Trophoblast cell (in vitro differentiated cells and primary cell): ENCODE measurements around the gene ABLIM3.

Experiments used
- DNase-seq, 2 donors: peaks; one replicate each; pipeline ENCODE4 v3.0.0-alpha.2; 2016
- H2AFZ ChIP-seq: 2 replicates; pipeline ENCODE4 v1.6.1; 2013; ENCODE audit warnings: low read length, moderate library complexity, mild to moderate bottlenecking; ENCODE audit not compliant: insufficient read depth, poor library complexity
- H2AK5ac ChIP-seq: 2 replicates; pipeline ENCODE4 v1.6.1; 2013; ENCODE audit warnings: mild to moderate bottlenecking, low read length
- H2BK120ac ChIP-seq: 2 replicates; pipeline ENCODE4 v1.6.1; 2013; ENCODE audit warnings: low read length, mild to moderate bottlenecking, moderate library complexity; ENCODE audit not compliant: insufficient read depth, poor library complexity
- H2BK12ac ChIP-seq: 2 replicates; pipeline ENCODE4 v1.6.1; 2013; ENCODE audit warnings: mild to moderate bottlenecking, low read length, moderate library complexity
- H2BK5ac ChIP-seq: 2 replicates; pipeline ENCODE4 v1.6.1; 2013; ENCODE audit warnings: low read length, low read depth, moderate library complexity, mild to moderate bottlenecking; ENCODE audit not compliant: poor library complexity
- H3K14ac ChIP-seq: 2 replicates; pipeline ENCODE4 v1.6.1; 2013; ENCODE audit warnings: mild to moderate bottlenecking, low read length
- H3K18ac ChIP-seq: 2 replicates; pipeline ENCODE4 v1.6.1; 2013; ENCODE audit warnings: mild to moderate bottlenecking, low read length
- H3K23ac ChIP-seq: 2 replicates; pipeline ENCODE4 v1.6.1; 2013; ENCODE audit warnings: low read length
- H3K27ac ChIP-seq: 2 replicates; pipeline ENCODE4 v1.5.1; 2013; ENCODE audit warnings: low read depth, mild to moderate bottlenecking, inconsistent platforms, low read length, moderate library complexity
- H3K27me3 ChIP-seq: 2 replicates; pipeline ENCODE4 v1.6.1; 2013; ENCODE audit warnings: inconsistent platforms, mild to moderate bottlenecking, low read length, moderate library complexity; ENCODE audit not compliant: insufficient read depth
- H3K36me3 ChIP-seq, 2 experiments: 1 replicate in 1 of 2; 2 replicates in 1 of 2; pipeline ENCODE4 v1.6.1; 2013; ENCODE audit warnings: low read length in 2 of 2, mild to moderate bottlenecking in 2 of 2, moderate library complexity in 1 of 2; ENCODE audit not compliant: insufficient read depth in 2 of 2, control insufficient read depth in 1 of 2
- H3K4ac ChIP-seq: 2 replicates; pipeline ENCODE4 v1.6.1; 2013; ENCODE audit warnings: low read depth, mild to moderate bottlenecking, low read length, moderate library complexity
- H3K4me1 ChIP-seq, 2 experiments: 1 replicate in 1 of 2; 2 replicates in 1 of 2; pipeline ENCODE4 v1.6.1; 2013; ENCODE audit warnings: low read length in 2 of 2, mild to moderate bottlenecking in 2 of 2, moderate library complexity in 1 of 2; ENCODE audit not compliant: insufficient read depth in 2 of 2, control insufficient read depth in 1 of 2
- H3K4me2 ChIP-seq: 2 replicates; pipeline ENCODE4 v1.6.1; 2013; ENCODE audit warnings: inconsistent platforms, mild to moderate bottlenecking, low read length, moderate library complexity
- H3K4me3 ChIP-seq: 2 replicates; pipeline ENCODE4 v1.5.1; 2013; ENCODE audit warnings: mild to moderate bottlenecking, low read depth, low read length, inconsistent platforms
- H3K79me1 ChIP-seq: one replicate; pipeline ENCODE4 v1.6.1; 2013; ENCODE audit warnings: low read length
- H3K79me2 ChIP-seq: 2 replicates; pipeline ENCODE4 v1.6.1; 2013; ENCODE audit warnings: low read length, mild to moderate bottlenecking; ENCODE audit not compliant: control insufficient read depth, insufficient read depth, poor library complexity
- H3K9ac ChIP-seq: 2 replicates; pipeline ENCODE4 v1.6.1; 2013; ENCODE audit warnings: mild to moderate bottlenecking, low read length
- H3K9me3 ChIP-seq: 2 replicates; pipeline ENCODE4 v1.6.1; 2013; ENCODE audit warnings: low read depth, mild to moderate bottlenecking, control low read depth, inconsistent platforms, low read length; ENCODE audit not compliant: insufficient read depth
- H4K12ac ChIP-seq: 2 replicates; pipeline ENCODE4 v1.6.1; 2013; ENCODE audit warnings: low read depth, mild to moderate bottlenecking, low read length, moderate library complexity
- H4K8ac ChIP-seq: 2 replicates; pipeline ENCODE4 v1.6.1; 2013; ENCODE audit warnings: low read depth, mild to moderate bottlenecking, low read length, moderate library complexity
- H4K91ac ChIP-seq: one replicate; pipeline ENCODE4 v1.6.1; 2013; ENCODE audit warnings: low read depth, mild to moderate bottlenecking, low read length, moderate library complexity
- WGBS: extraction: QIAGEN DNeasy Blood & Tissue Kit; methylation state at CpG from one replicate; pipeline ENCODE4 v1.1.7; 2013; ENCODE audit warnings: missing lambda C conversion rate; ENCODE audit not compliant: insufficient read length, insufficient coverage; ENCODE audit errors: extremely low coverage; 5-methylcytosine and 5-hydroxymethylcytosine counted together

Gene ABLIM3

GRCh38 chr5:149100331-149100730, 41.0 kb upstream of the ABLIM3 start:
- H2AK5ac ChIP-seq: no peak overlapping the region
- H3K18ac ChIP-seq: no peak overlapping the region
- H3K23ac ChIP-seq: no peak overlapping the region
- peaks cover 2% of the 10 kb centered on the region for H3K79me1 ChIP-seq
- H2BK12ac ChIP-seq: no peak overlapping the region
- no peak overlapping the region for H4K8ac ChIP-seq
- no peaks in the 10 kb centered on the region for H3K27me3 ChIP-seq
- H2BK120ac ChIP-seq: no peak overlapping the region
- H4K12ac ChIP-seq: no peak overlapping the region
- no peak overlapping the region for H2AFZ ChIP-seq
- H3K27ac ChIP-seq: no peak overlapping the region
- H3K14ac ChIP-seq: no peak overlapping the region
- H3K9ac ChIP-seq: no peak overlapping the region
- H3K79me2 ChIP-seq: no peaks in the 10 kb centered on the region
- H3K9me3 ChIP-seq: no peaks in the 10 kb centered on the region
- DNase-seq: peak in 1 of 2 donors; percentile 79
- H3K4me2 ChIP-seq: no peak overlapping the region
- peaks cover 2 to 4% of the 10 kb centered on the region in 2 experiments for H3K4me1 ChIP-seq
- no peaks in the 10 kb centered on the region for H3K36me3 ChIP-seq
- H4K91ac ChIP-seq: no peak overlapping the region
- H3K4me3 ChIP-seq: no peak overlapping the region
- H3K4ac ChIP-seq: no peak overlapping the region
- H2BK5ac ChIP-seq: no peak overlapping the region

- Histone ChIP-seq H3K4me1 (no peaks in the 10 kb centered on the region), H3K27me3 (no peaks in the 10 kb centered on the region), H3K4me3 (no peak overlapping the region), H2BK120ac (no peak overlapping the region), H3K9ac (no peak overlapping the region), H3K4me2 (no peak overlapping the region), H2AK5ac (no peak overlapping the region), H3K14ac (no peak overlapping the region), H3K79me1 (no peaks in the 10 kb centered on the region), H4K12ac (no peak overlapping the region), H2BK12ac (no peak overlapping the region), H3K27ac (no peak overlapping the region), H3K4ac (no peak overlapping the region), H3K79me2 (no peaks in the 10 kb centered on the region), H3K36me3 (no peaks in the 10 kb centered on the region), H2BK5ac (no peak overlapping the region), H4K8ac (no peak overlapping the region), H4K91ac (no peak overlapping the region), H2AFZ (no peak overlapping the region), H3K9me3 (no peaks in the 10 kb centered on the region), H3K23ac (no peak overlapping the region), H3K18ac (no peak overlapping the region)
- DNase-seq: peak; percentile 38 to 78
- no CpG with 5 or more reads among the region's 2 CpGs for WGBS
These were observed 32.5 kb upstream of the ABLIM3 start for GRCh38 chr5:149108651-149109280.

DNA sequence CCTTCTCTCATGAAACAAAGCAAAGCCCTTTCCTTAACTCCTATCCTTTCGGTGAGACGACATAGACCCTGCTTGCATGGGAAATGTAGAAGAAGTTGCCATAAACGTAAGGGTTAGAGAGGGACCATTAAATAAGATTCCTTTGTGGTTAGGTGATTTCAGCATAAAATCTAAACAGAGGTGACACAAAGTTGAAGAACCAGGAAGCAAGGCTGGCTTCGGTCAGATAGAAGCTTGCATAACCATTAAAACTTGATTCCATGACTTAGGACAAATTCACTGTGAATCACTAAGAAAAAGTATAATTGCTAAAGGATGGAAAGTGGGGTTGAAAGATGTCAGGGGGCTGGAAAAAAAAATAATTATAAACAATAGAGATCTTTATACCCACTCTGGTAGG, 30.9 kb upstream of the ABLIM3 start:
- H3K9me3 ChIP-seq: no peaks in the 10 kb centered on the region
- no peak overlapping the region for H3K23ac ChIP-seq
- WGBS: no CpG with 5 or more reads among the region's 4 CpGs
- H2BK5ac ChIP-seq: no peak overlapping the region
- no peak overlapping the region for H3K27ac ChIP-seq
- H3K79me2 ChIP-seq: no peaks in the 10 kb centered on the region
- H3K4me3 ChIP-seq: no peak overlapping the region
- no peak overlapping the region for H3K4me2 ChIP-seq
- no peak overlapping the region for H2BK12ac ChIP-seq
- H3K4me1 ChIP-seq: no peaks in the 10 kb centered on the region
- no peak overlapping the region for H2AK5ac ChIP-seq
- peak in 1 of 2 donors; percentile 25 for DNase-seq
- H4K8ac ChIP-seq: no peak overlapping the region
- no peak overlapping the region for H3K4ac ChIP-seq
- no peak overlapping the region for H3K14ac ChIP-seq
- no peak overlapping the region for H2BK120ac ChIP-seq
- no peak overlapping the region for H2AFZ ChIP-seq
- H3K36me3 ChIP-seq: no peaks in the 10 kb centered on the region
- no peaks in the 10 kb centered on the region for H3K27me3 ChIP-seq
- no peak overlapping the region for H4K12ac ChIP-seq
- H4K91ac ChIP-seq: no peak overlapping the region
- H3K9ac ChIP-seq: no peak overlapping the region
- no peaks in the 10 kb centered on the region for H3K79me1 ChIP-seq
- no peak overlapping the region for H3K18ac ChIP-seq

- H3K79me1 ChIP-seq: no peaks in the 10 kb centered on the region
- no peaks in the 10 kb centered on the region for H3K79me2 ChIP-seq
- no peak overlapping the region for H3K9ac ChIP-seq
- no peak overlapping the region for H3K23ac ChIP-seq
- H2BK5ac ChIP-seq: no peak overlapping the region
- no peak overlapping the region for H2BK120ac ChIP-seq
- H3K4me3 ChIP-seq: no peak overlapping the region
- H3K14ac ChIP-seq: no peak overlapping the region
- peak; percentile 32 to 98 for DNase-seq
- H3K27me3 ChIP-seq: no peaks in the 10 kb centered on the region
- no peak overlapping the region for H4K91ac ChIP-seq
- no peaks in the 10 kb centered on the region for H3K36me3 ChIP-seq
- H2AFZ ChIP-seq: no peak overlapping the region
- H4K12ac ChIP-seq: no peak overlapping the region
- H4K8ac ChIP-seq: no peak overlapping the region
- no peak overlapping the region for H3K18ac ChIP-seq
- no CpG with 5 or more reads among the region's 2 CpGs for WGBS
- no peak overlapping the region for H3K27ac ChIP-seq
- H3K9me3 ChIP-seq: no peaks in the 10 kb centered on the region
- no peaks in the 10 kb centered on the region for H3K4me1 ChIP-seq
- no peak overlapping the region for H2AK5ac ChIP-seq
- H3K4ac ChIP-seq: no peak overlapping the region
- no peak overlapping the region for H3K4me2 ChIP-seq
- H2BK12ac ChIP-seq: no peak overlapping the region
These were observed 27.6 kb upstream of the ABLIM3 start for GRCh38 chr5:149113669-149114068.
